Mesendoderm (in vitro differentiated cells): ENCODE measurements around the gene RGCC.
A peak's percentile ranks its signal among the peaks of the same experiment; 100 is the strongest.

ENCODE experiments used
- DNase-seq: peaks from one replicate; pipeline ENCODE4 v3.0.0; 2013
- H2AK5ac ChIP-seq: 2 replicates; pipeline ENCODE4 v1.6.1; 2013; ENCODE audit warnings: low read length, inconsistent platforms
- H2BK120ac ChIP-seq: 2 replicates; pipeline ENCODE4 v1.6.1; 2013; ENCODE audit warnings: low read depth, mild to moderate bottlenecking, low read length, moderate library complexity, mixed read lengths
- H2BK15ac ChIP-seq: replicated peaks from 2 replicates; pipeline ENCODE4 v1.6.1; 2013; ENCODE audit warnings: low read depth, mild to moderate bottlenecking, moderate library complexity
- H2BK5ac ChIP-seq: 2 replicates; pipeline ENCODE4 v1.6.1; 2013; ENCODE audit warnings: low read length, inconsistent platforms
- H3K18ac ChIP-seq: 2 replicates; pipeline ENCODE4 v1.6.1; 2013; ENCODE audit warnings: mild to moderate bottlenecking, low read length, mixed read lengths
- H3K23ac ChIP-seq: one replicate; pipeline ENCODE4 v1.6.1; 2013; ENCODE audit warnings: low read length
- H3K27ac ChIP-seq: 2 replicates; pipeline ENCODE4 v1.5.1; 2013; ENCODE audit warnings: low read depth, mild to moderate bottlenecking, inconsistent platforms, low read length, moderate library complexity
- H3K27me3 ChIP-seq: 2 replicates; pipeline ENCODE4 v1.6.1; 2013; ENCODE audit warnings: low read length, control low read depth, mild to moderate bottlenecking, inconsistent platforms; ENCODE audit not compliant: insufficient read depth, poor library complexity
- H3K36me3 ChIP-seq: 2 replicates; pipeline ENCODE4 v1.6.1; 2013; ENCODE audit warnings: low read length, inconsistent platforms; ENCODE audit not compliant: control insufficient read depth, insufficient read depth
- H3K4ac ChIP-seq: one replicate; pipeline ENCODE4 v1.6.1; 2013; ENCODE audit warnings: low read depth, mild to moderate bottlenecking, low read length, moderate library complexity
- H3K4me1 ChIP-seq: 2 replicates; pipeline ENCODE4 v1.6.1; 2013; ENCODE audit warnings: low read depth, low read length, inconsistent platforms; ENCODE audit not compliant: control insufficient read depth
- H3K4me2 ChIP-seq: 2 replicates; pipeline ENCODE4 v1.6.1; 2013; ENCODE audit warnings: low read length
- H3K4me3 ChIP-seq: 2 replicates; pipeline ENCODE4 v1.5.1; 2013; ENCODE audit warnings: mild to moderate bottlenecking, low read length
- H3K56ac ChIP-seq: one replicate; pipeline ENCODE4 v1.6.1; 2013; ENCODE audit warnings: low read length
- H3K79me1 ChIP-seq: 2 replicates; pipeline ENCODE4 v1.6.1; 2013; ENCODE audit warnings: low read length, inconsistent platforms
- H3K79me2 ChIP-seq: 2 replicates; pipeline ENCODE4 v1.6.1; 2013; ENCODE audit warnings: mild to moderate bottlenecking, low read length; ENCODE audit not compliant: control insufficient read depth, insufficient read depth
- H3K9ac ChIP-seq: 2 replicates; pipeline ENCODE4 v1.6.1; 2013; ENCODE audit warnings: low read length, inconsistent platforms
- H4K5ac ChIP-seq: one replicate; pipeline ENCODE4 v1.6.1; 2013; ENCODE audit warnings: low read length
- H4K8ac ChIP-seq: one replicate; pipeline ENCODE4 v1.6.1; 2013; ENCODE audit warnings: low read depth, mild to moderate bottlenecking, control low read depth, low read length, moderate library complexity
- WGBS: extraction: QIAGEN DNeasy Blood & Tissue Kit; methylation state at CpG from one replicate; pipeline ENCODE4 v1.1.7; 2013; ENCODE audit warnings: low lambda C conversion rate, missing lambda C conversion rate; ENCODE audit not compliant: insufficient coverage; ENCODE audit errors: extremely low coverage; 5-methylcytosine and 5-hydroxymethylcytosine counted together

The RGCC gene

GRCh38 chr13:41458761-41459431 is 1.5 kb downstream of the RGCC start:
- no peaks in the 10 kb centered on the region for H3K36me3 ChIP-seq
- H3K23ac ChIP-seq: no peak overlapping the region
- no peak overlapping the region for H2BK120ac ChIP-seq
- no CpG with 5 or more reads among the region's 4 CpGs for WGBS
- no peaks in the 10 kb centered on the region for H3K79me2 ChIP-seq
- peaks cover 29% of the 10 kb centered on the region for H3K27me3 ChIP-seq
- peak; percentile 49 for DNase-seq
- H3K56ac ChIP-seq: peak overlapping the region; percentile 63
- H2AK5ac ChIP-seq: no peak overlapping the region
- H3K27ac ChIP-seq: no peak overlapping the region
- H2BK15ac ChIP-seq: no peak overlapping the region
- H2BK5ac ChIP-seq: no peak overlapping the region
- H3K18ac ChIP-seq: no peak overlapping the region
- H3K4me3 ChIP-seq: no peak overlapping the region
- H3K4me1 ChIP-seq: no peaks in the 10 kb centered on the region
- H4K8ac ChIP-seq: no peak overlapping the region
- peak overlapping the region; percentile 24 for H3K9ac ChIP-seq
- peak overlapping the region; percentile 83 for H3K4me2 ChIP-seq
- no peaks in the 10 kb centered on the region for H3K79me1 ChIP-seq
- H4K5ac ChIP-seq: no peak overlapping the region
- no peak overlapping the region for H3K4ac ChIP-seq

GRCh38 chr13:41459432-41460073 is 2.2 kb downstream of the RGCC start:
- no peak overlapping the region for H3K27ac ChIP-seq
- H3K9ac ChIP-seq: no peak overlapping the region
- H3K56ac ChIP-seq: no peak overlapping the region
- H3K4me1 ChIP-seq: no peaks in the 10 kb centered on the region
- H3K4me3 ChIP-seq: no peak overlapping the region
- no peak overlapping the region for H3K23ac ChIP-seq
- no peak overlapping the region for H2BK15ac ChIP-seq
- no peak overlapping the region for H4K5ac ChIP-seq
- H3K18ac ChIP-seq: no peak overlapping the region
- H2AK5ac ChIP-seq: no peak overlapping the region
- H3K4ac ChIP-seq: no peak overlapping the region
- peaks cover 27% of the 10 kb centered on the region for H3K27me3 ChIP-seq
- no peak overlapping the region for H2BK5ac ChIP-seq
- no peak overlapping the region for H3K4me2 ChIP-seq
- H3K36me3 ChIP-seq: no peaks in the 10 kb centered on the region
- no peaks in the 10 kb centered on the region for H3K79me2 ChIP-seq
- no peak for DNase-seq
- no CpG with 5 or more reads among the region's 7 CpGs for WGBS
- H3K79me1 ChIP-seq: no peaks in the 10 kb centered on the region
- no peak overlapping the region for H4K8ac ChIP-seq
- no peak overlapping the region for H2BK120ac ChIP-seq

GRCh38 chr13:41460074-41460465 is 2.7 kb downstream of the RGCC start:
- H2AK5ac ChIP-seq: no peak overlapping the region
- H3K4me3 ChIP-seq: no peak overlapping the region
- no peaks in the 10 kb centered on the region for H3K79me1 ChIP-seq
- H3K36me3 ChIP-seq: no peaks in the 10 kb centered on the region
- no peak for DNase-seq
- WGBS: no CpG with 5 or more reads among the region's 2 CpGs
- no peak overlapping the region for H2BK15ac ChIP-seq
- no peak overlapping the region for H3K4me2 ChIP-seq
- H3K79me2 ChIP-seq: no peaks in the 10 kb centered on the region
- H3K27me3 ChIP-seq: peaks cover 27% of the 10 kb centered on the region
- no peak overlapping the region for H2BK5ac ChIP-seq
- no peak overlapping the region for H4K8ac ChIP-seq
- H3K9ac ChIP-seq: no peak overlapping the region
- no peak overlapping the region for H3K18ac ChIP-seq
- no peak overlapping the region for H3K27ac ChIP-seq
- H3K56ac ChIP-seq: no peak overlapping the region
- H2BK120ac ChIP-seq: no peak overlapping the region
- no peak overlapping the region for H3K23ac ChIP-seq
- H3K4me1 ChIP-seq: no peaks in the 10 kb centered on the region
- H4K5ac ChIP-seq: no peak overlapping the region
- H3K4ac ChIP-seq: no peak overlapping the region

- H3K56ac ChIP-seq: no peak overlapping the region
- no CpG with 5 or more reads among the region's 2 CpGs for WGBS
Observed at GRCh38 chr13:41460930-41461329, 3.6 kb downstream of the RGCC start.

GRCh38 chr13:41461527-41462139 is 4.3 kb downstream of the RGCC start:
- H3K4me1 ChIP-seq: no peaks in the 10 kb centered on the region
- no peak overlapping the region for H3K18ac ChIP-seq
- H3K56ac ChIP-seq: no peak overlapping the region
- H2AK5ac ChIP-seq: no peak overlapping the region
- H3K4ac ChIP-seq: no peak overlapping the region
- H3K27ac ChIP-seq: no peak overlapping the region
- H3K79me2 ChIP-seq: no peaks in the 10 kb centered on the region
- no peak overlapping the region for H4K8ac ChIP-seq
- H3K79me1 ChIP-seq: no peaks in the 10 kb centered on the region
- peaks cover 14% of the 10 kb centered on the region for H3K27me3 ChIP-seq
- DNase-seq: no peak
- H3K9ac ChIP-seq: no peak overlapping the region
- no peak overlapping the region for H2BK15ac ChIP-seq
- whole genome bisulfite sequencing: no CpG with 5 or more reads among the region's 3 CpGs
- no peak overlapping the region for H4K5ac ChIP-seq
- H3K23ac ChIP-seq: peak overlapping the region; percentile 75
- H2BK5ac ChIP-seq: no peak overlapping the region
- no peaks in the 10 kb centered on the region for H3K36me3 ChIP-seq
- no peak overlapping the region for H3K4me2 ChIP-seq
- H2BK120ac ChIP-seq: no peak overlapping the region
- no peak overlapping the region for H3K4me3 ChIP-seq

More at GRCh38 chr13:41460930-41461329, 3.6 kb downstream of the RGCC start:
- H2AK5ac ChIP-seq: no peak overlapping the region
- H4K5ac ChIP-seq: no peak overlapping the region
- H3K79me1 ChIP-seq: no peaks in the 10 kb centered on the region
- H2BK120ac ChIP-seq: no peak overlapping the region
- H3K4me1 ChIP-seq: no peaks in the 10 kb centered on the region
- H3K9ac ChIP-seq: no peak overlapping the region
- no peak overlapping the region for H3K4ac ChIP-seq
- H3K4me2 ChIP-seq: no peak overlapping the region
- H3K36me3 ChIP-seq: no peaks in the 10 kb centered on the region
- DNase-seq: no peak
- no peak overlapping the region for H4K8ac ChIP-seq
- H3K23ac ChIP-seq: no peak overlapping the region
- H3K4me3 ChIP-seq: no peak overlapping the region
- H3K79me2 ChIP-seq: no peaks in the 10 kb centered on the region
- peaks cover 20% of the 10 kb centered on the region for H3K27me3 ChIP-seq
- H3K18ac ChIP-seq: no peak overlapping the region
- no peak overlapping the region for H3K27ac ChIP-seq
- no peak overlapping the region for H2BK5ac ChIP-seq
- no peak overlapping the region for H2BK15ac ChIP-seq
